ENCODE data around the gene UBE2R2. TPM values are rescaled to one million over a fixed set of nuclear protein-coding genes. Genes with fewer than 3 reads are reported as not detected.
"Not testable (repeated sequence)": the region's sequence is repeated elsewhere in the genome, so short reads cannot be mapped to it uniquely, and the experiment has no call there.

Gene UBE2R2
- polyA plus RNA-seq, 3 donors, result 30.5 to 50.1 (median 37.2) TPM

GRCh38 chr9:33843312-33843961 is 26.5 kb downstream of the UBE2R2 start:
- no peaks in the 10 kb centered on the region for H3K9me3 ChIP-seq (replicated peaks in 1 of 2; ENCODE audit: control insufficient read depth in 1 of 2, insufficient read depth in 1 of 2, low read length in 2 of 2)
- peak; percentile 42 to 60 (median 43) for DNase-seq
- H3K27me3 Mint-ChIP-seq (ENCODE audit: low read depth in 3 of 3), result no peaks in the 10 kb centered on the region
- no peak overlapping the region for H2AFZ ChIP-seq (ENCODE audit: insufficient read depth, low read depth, low read length, poor library complexity, severe bottlenecking)
- peaks cover 11 to 32% of the 10 kb centered on the region in 2 donors for H3K36me3 Mint-ChIP-seq
- no peaks in the 10 kb centered on the region for H3K27me3 ChIP-seq (ENCODE audit: control insufficient read depth in 2 of 2, insufficient read depth in 2 of 2, low read length in 2 of 2)
- peaks cover 0 to 4% (median 0%) of the 10 kb centered on the region in 7 donors for H3K9me3 Mint-ChIP-seq
- peaks cover 83% of the 10 kb centered on the region for H3K4me1 Mint-ChIP-seq
- H3K36me3 ChIP-seq (replicated peaks in 1 of 2; ENCODE audit: control insufficient read depth in 1 of 2, insufficient read depth in 2 of 2, low read length in 2 of 2), result no peaks in the 10 kb centered on the region
- H3K27ac ChIP-seq (ENCODE audit: low read depth in 1 of 2, low read length in 2 of 2), result peak overlapping the region; percentile 87 to 89
- intact Hi-C loops (cut with micrococcal nuclease), result no loop called here
- H3K4me1 ChIP-seq (ENCODE audit: control insufficient read depth in 1 of 2, insufficient read depth in 2 of 2, low read length in 2 of 2), result peaks cover 73 to 95% of the 10 kb centered on the region in 2 donors
- H3K4me3 ChIP-seq (replicated peaks in 1 of 3; ENCODE audit: low read depth in 2 of 3, low read length in 3 of 3), result peak overlapping the region in 1 of 3 experiments; percentile 44
- peak overlapping the region; percentile 40 for H3K4me2 ChIP-seq (replicated peaks; ENCODE audit: extremely low read depth, low read length, poor library complexity, severe bottlenecking)
- TF ChIP-seq CTCF (IDR thresholded peaks at IDR 0.05), result no peak
- peak overlapping the region; percentile 57 to 80 for H3K4me3 Mint-ChIP-seq
- peak overlapping the region; percentile 95 to 99 (median 98) for H3K27ac Mint-ChIP-seq
- peaks cover 100% of the 10 kb centered on the region for H3K79me2 ChIP-seq (ENCODE audit: insufficient read depth, low read length)
- peak overlapping the region; percentile 48 for H3K9ac ChIP-seq (ENCODE audit: insufficient read depth, low read length, poor library complexity, severe bottlenecking)
- no peaks in the 10 kb centered on the region for H4K20me1 ChIP-seq (ENCODE audit: insufficient read depth, low read length)
- WGBS (ENCODE audit: insufficient coverage), result 30% methylated on average over 2 of the region's 5 CpGs

GRCh38 chr9:33846231-33846630 is 29.3 kb downstream of the UBE2R2 start:
- H3K36me3 ChIP-seq (replicated peaks in 1 of 2; ENCODE audit: control insufficient read depth in 1 of 2, insufficient read depth in 2 of 2, low read length in 2 of 2), result peaks cover 0 to 5% of the 10 kb centered on the region in 2 donors
- no peaks in the 10 kb centered on the region for H3K27me3 Mint-ChIP-seq (ENCODE audit: low read depth in 3 of 3)
- H3K9me3 ChIP-seq (replicated peaks in 1 of 2; ENCODE audit: control insufficient read depth in 1 of 2, insufficient read depth in 1 of 2, low read length in 2 of 2), result no peaks in the 10 kb centered on the region
- H3K4me3 ChIP-seq (replicated peaks in 1 of 3; ENCODE audit: low read depth in 2 of 3, low read length in 3 of 3), result peak overlapping the region in 1 of 3 experiments; percentile 30
- H3K27ac Mint-ChIP-seq, result peak overlapping the region; percentile 80 to 95 (median 88)
- peaks cover 0 to 4% (median 0%) of the 10 kb centered on the region in 7 donors for H3K9me3 Mint-ChIP-seq
- peaks cover 67 to 85% of the 10 kb centered on the region in 2 donors for H3K4me1 ChIP-seq (ENCODE audit: control insufficient read depth in 1 of 2, insufficient read depth in 2 of 2, low read length in 2 of 2)
- peaks cover 75% of the 10 kb centered on the region for H3K4me1 Mint-ChIP-seq
- peak; percentile 20 to 39 (median 27) for DNase-seq
- H4K20me1 ChIP-seq (ENCODE audit: insufficient read depth, low read length), result peaks cover 4% of the 10 kb centered on the region
- peak overlapping the region; percentile 41 for H3K4me2 ChIP-seq (replicated peaks; ENCODE audit: extremely low read depth, low read length, poor library complexity, severe bottlenecking)
- no peak overlapping the region for H2AFZ ChIP-seq (ENCODE audit: insufficient read depth, low read depth, low read length, poor library complexity, severe bottlenecking)
- H3K36me3 Mint-ChIP-seq, result peaks cover 4 to 22% of the 10 kb centered on the region in 2 donors
- no peak for TF ChIP-seq CTCF (IDR thresholded peaks at IDR 0.05)
- H3K27ac ChIP-seq (ENCODE audit: low read depth in 1 of 2, low read length in 2 of 2), result peak overlapping the region; percentile 71 to 87
- peaks cover 100% of the 10 kb centered on the region for H3K79me2 ChIP-seq (ENCODE audit: insufficient read depth, low read length)
- no CpG with 5 or more reads among the region's 4 CpGs for WGBS (ENCODE audit: insufficient coverage)
- H3K4me3 Mint-ChIP-seq, result peak overlapping the region in 1 of 2 donors; percentile 51
- intact Hi-C loops (cut with micrococcal nuclease), result no loop called here
- no peak overlapping the region for H3K9ac ChIP-seq (ENCODE audit: insufficient read depth, low read length, poor library complexity, severe bottlenecking)
- H3K27me3 ChIP-seq (ENCODE audit: control insufficient read depth in 2 of 2, insufficient read depth in 2 of 2, low read length in 2 of 2), result no peaks in the 10 kb centered on the region

- no CpG with 5 or more reads among the region's 3 CpGs for WGBS (ENCODE audit: insufficient coverage)
- H3K9ac ChIP-seq (ENCODE audit: insufficient read depth, low read length, poor library complexity, severe bottlenecking); H3K36me3 ChIP-seq (replicated peaks in 1 of 2; ENCODE audit: control insufficient read depth in 1 of 2, insufficient read depth in 2 of 2, low read length in 2 of 2); H3K9me3 Mint-ChIP-seq; intact Hi-C loops (cut with micrococcal nuclease); H3K27ac ChIP-seq (ENCODE audit: low read depth in 1 of 2, low read length in 2 of 2); H3K27me3 ChIP-seq (ENCODE audit: control insufficient read depth in 2 of 2, insufficient read depth in 2 of 2, low read length in 2 of 2); DNase-seq; H3K27me3 Mint-ChIP-seq (ENCODE audit: low read depth in 3 of 3); H3K4me3 ChIP-seq (replicated peaks in 1 of 3; ENCODE audit: low read depth in 2 of 3, low read length in 3 of 3); H2AFZ ChIP-seq (ENCODE audit: insufficient read depth, low read depth, low read length, poor library complexity, severe bottlenecking); H3K4me3 Mint-ChIP-seq; H3K9me3 ChIP-seq (replicated peaks in 1 of 2; ENCODE audit: control insufficient read depth in 1 of 2, insufficient read depth in 1 of 2, low read length in 2 of 2); H3K4me2 ChIP-seq (replicated peaks; ENCODE audit: extremely low read depth, low read length, poor library complexity, severe bottlenecking): not testable (repeated sequence)
- peaks cover 69% of the 10 kb centered on the region for H3K4me1 Mint-ChIP-seq
- Histone ChIP-seq H4K20me1 (ENCODE audit: insufficient read depth, low read length) (peaks cover 14% of the 10 kb centered on the region), H3K4me1 (ENCODE audit: control insufficient read depth in 1 of 2, insufficient read depth in 2 of 2, low read length in 2 of 2) (peaks cover 64 to 75% of the 10 kb centered on the region in 2 donors), H3K79me2 (ENCODE audit: insufficient read depth, low read length) (peaks cover 100% of the 10 kb centered on the region)
- peak overlapping the region in 5 of 7 donors; percentile 5 to 60 (median 40) for H3K27ac Mint-ChIP-seq
- H3K36me3 Mint-ChIP-seq, result peaks cover 1 to 16% of the 10 kb centered on the region in 2 donors
Observed at GRCh38 chr9:33847894-33848205, 30.9 kb downstream of the UBE2R2 start.

Data from CD14-positive monocyte (primary cell).